DND-41 (cell line): ENCODE results near the gene KDM5C.

Experiments
- EZH2 ChIP-seq: IDR thresholded peaks from 3 replicates; pipeline ENCODE4 v1.6.1; 2012; ENCODE audit warnings: borderline replicate concordance, low read depth, mild to moderate bottlenecking, moderate library complexity, low read length, inconsistent platforms; ENCODE audit not compliant: severe bottlenecking
- TF ChIP-seq, protein P1 (sequence below): IDR thresholded peaks from 2 replicates; pipeline ENCODE4 v1.5.1; 2012; ENCODE audit warnings: borderline replicate concordance, low read length, moderate library complexity, mild to moderate bottlenecking; ENCODE audit not compliant: poor library complexity, severe bottlenecking; ENCODE audit errors: extremely low read depth

DNA sequence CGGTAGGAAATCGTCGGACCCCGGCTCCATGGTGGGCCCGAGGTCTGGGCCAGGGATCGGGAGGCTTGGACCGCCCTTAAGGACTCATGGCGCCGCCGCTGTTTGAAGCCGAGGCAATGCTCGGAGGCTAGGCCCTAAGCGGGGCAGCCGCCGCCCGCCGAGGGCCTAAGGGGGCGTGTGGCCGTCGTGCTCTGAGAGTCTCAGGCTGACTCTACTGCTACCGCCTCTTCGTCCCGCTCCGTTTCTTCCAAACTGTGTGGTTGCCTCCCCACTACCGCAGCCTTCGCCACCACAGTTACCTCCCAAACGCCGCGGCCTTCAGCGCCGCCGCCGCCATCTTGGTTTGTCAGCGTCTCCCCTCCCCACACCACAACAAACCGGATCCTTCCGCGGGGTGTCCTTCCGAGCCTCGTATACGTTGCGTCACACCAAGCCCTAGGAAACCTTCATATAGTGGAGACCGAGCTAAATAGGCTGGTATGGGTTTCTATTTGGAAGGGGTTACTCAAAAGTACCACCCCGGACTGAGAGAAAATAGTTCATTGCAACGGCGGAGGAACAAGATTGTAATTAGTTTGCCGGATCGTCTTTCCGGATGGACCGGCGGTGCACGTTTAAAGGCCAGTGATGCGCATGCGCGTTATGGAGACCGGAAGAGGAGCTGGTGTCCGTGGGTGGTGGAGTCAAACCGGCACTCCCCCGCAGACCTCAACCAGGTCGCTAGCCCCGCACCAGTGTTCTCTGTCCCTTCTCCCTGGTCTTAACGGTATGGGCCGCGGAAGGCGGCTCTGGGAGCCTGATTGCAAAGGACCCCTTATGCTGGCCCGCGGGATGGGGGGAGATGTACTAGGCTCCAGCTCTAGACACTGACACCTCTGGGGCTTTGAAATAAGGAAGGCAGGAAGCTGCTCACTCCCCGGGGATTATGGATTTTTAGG lies at the start of gene KDM5C:
- no peak for TF ChIP-seq EZH2
- TF ChIP-seq, protein P1, sequence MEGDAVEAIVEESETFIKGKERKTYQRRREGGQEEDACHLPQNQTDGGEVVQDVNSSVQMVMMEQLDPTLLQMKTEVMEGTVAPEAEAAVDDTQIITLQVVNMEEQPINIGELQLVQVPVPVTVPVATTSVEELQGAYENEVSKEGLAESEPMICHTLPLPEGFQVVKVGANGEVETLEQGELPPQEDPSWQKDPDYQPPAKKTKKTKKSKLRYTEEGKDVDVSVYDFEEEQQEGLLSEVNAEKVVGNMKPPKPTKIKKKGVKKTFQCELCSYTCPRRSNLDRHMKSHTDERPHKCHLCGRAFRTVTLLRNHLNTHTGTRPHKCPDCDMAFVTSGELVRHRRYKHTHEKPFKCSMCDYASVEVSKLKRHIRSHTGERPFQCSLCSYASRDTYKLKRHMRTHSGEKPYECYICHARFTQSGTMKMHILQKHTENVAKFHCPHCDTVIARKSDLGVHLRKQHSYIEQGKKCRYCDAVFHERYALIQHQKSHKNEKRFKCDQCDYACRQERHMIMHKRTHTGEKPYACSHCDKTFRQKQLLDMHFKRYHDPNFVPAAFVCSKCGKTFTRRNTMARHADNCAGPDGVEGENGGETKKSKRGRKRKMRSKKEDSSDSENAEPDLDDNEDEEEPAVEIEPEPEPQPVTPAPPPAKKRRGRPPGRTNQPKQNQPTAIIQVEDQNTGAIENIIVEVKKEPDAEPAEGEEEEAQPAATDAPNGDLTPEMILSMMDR = no peak
